HG03558 (cell line): ENCODE data around the gene UBE2M.

Experiments used
- ATAC-seq: cut with Tn5 transposase; IDR thresholded peaks from one replicate; pipeline ENCODE4 v1.9.1; 2021; ENCODE audit warnings: moderate number of reproducible peaks; ENCODE audit not compliant: unreplicated experiment; ENCODE audit errors: extremely low read depth

Gene UBE2M

DNA sequence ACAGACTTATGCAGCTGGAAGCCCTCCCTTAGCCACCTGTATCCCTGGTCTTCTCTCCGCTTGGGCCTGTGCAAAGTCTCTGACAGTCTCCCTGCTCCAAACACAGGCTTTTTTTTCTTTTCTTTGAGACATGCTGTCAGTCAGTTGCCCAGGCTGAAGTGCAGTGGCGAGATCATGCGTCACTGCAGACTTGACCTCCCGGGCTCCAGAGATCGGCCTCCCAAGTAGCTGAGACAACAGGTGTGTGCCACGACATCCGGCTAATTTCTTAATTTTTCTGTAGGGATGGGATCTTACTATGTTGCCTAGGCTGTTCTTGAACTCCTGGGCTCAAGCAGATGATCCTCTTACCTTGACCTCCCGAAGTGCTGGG, 13.2 kb upstream of the UBE2M start:
- no peak for ATAC-seq

DNA sequence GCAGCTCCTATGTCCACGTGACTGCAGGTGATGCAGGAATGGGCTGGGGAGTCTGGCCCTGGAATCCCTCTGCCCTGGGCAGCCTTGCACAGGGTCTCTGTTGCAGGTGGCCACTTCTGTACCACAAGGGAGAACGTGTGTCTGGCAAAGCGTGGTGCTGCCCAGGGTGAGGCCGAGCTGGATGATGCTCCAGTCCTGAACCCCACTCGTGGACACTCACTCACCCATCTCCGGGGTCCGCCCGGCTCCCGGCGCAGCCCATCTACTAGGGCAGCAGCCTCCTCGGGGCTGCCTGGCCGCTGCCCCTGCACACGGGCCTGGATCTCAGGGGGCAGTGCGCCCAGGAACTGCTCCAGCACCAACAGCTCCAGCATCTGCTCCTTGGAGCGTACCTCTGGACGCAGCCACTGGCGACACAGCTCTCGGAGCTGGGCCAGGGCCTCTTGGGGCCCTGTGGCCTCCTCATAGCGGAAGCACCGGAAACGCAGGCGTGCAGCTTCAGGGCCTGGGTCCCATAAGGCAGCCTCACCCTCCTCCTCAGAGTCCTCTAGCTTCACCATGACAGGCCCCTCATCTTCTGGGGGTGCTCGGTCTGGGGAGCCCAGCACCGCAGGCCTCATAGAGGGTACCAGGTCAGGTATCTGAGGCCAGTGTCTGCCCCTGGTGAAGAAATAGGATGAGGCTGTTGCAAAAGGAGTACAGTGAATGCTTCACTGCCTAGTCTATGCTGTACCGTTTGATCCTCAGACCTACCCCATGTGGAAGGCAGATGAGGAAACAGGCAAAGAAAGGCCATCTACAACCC, 12.6 kb upstream of the UBE2M start:
- ATAC-seq: no peak

DNA sequence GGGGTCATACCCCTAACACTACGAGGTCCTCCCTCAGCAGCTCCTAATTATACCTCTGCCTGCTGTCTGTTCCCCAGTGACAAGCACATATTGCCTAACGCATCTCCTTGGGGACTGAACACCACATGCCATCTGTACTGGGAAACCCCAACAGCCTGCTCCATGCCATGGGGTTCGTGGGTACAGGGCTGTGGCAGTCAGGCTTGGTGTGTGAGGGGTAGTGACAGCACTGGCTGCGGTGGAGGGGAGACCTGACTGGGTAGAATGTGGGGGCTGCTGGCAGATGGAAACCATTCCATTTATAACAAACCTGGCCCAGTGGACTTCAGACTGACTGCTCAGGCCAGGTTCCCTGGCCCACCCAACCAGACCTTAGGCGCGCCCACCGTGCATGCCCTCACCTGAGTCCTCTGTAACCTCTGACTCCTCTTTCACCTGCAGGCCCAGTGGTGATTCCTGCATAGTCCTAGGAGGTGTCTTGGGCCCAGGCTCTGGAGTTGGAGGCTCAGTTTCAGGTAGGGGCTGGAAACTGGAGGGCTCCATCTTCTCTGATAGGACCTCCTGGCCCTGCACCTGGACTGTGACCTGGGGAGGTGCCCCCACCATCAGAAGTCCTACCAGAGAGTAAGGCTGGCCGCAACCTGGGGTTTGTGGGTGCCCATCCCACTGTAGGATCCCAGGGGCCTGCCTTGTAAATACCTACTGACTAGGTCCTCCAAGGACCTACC, 11.7 kb upstream of the UBE2M start:
- ATAC-seq: no peak

DNA sequence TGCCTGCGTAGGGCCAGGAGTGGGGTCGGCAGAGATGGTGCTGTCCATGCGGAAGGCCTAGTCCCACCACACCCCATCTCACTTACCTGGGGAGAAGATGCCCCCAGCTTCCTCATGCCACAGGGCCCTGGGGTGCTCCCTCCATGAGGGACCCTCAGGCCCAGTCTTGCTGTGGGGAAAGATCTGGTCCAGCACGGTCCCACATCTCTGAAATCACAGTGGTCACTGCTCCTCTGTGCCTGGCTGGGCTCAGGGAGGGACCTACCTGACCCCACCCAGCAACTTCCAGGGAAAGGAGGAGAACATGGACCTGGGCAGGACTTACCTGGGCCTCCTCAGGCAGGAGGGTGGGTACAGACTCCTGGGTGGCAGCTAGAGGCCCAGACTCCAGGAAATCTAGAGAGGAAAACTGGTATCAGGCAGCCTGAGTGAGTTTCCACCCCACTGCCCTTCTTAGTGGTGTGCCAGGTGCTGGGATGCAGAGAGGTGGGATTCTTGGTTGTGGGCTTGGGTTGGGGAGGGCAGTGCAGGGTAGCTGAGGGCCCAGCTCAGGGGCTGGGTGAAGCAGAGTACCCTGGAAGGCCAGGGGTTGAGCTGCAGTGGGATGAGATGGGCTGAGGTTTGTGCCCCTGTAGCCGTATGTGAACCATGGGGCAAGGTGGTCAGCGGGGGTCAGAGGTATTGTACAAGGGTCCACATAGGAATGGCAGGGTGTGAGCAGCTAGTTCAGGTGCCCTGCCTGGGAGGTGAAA, 11.0 kb upstream of the UBE2M start:
- ATAC-seq: no peak

DNA sequence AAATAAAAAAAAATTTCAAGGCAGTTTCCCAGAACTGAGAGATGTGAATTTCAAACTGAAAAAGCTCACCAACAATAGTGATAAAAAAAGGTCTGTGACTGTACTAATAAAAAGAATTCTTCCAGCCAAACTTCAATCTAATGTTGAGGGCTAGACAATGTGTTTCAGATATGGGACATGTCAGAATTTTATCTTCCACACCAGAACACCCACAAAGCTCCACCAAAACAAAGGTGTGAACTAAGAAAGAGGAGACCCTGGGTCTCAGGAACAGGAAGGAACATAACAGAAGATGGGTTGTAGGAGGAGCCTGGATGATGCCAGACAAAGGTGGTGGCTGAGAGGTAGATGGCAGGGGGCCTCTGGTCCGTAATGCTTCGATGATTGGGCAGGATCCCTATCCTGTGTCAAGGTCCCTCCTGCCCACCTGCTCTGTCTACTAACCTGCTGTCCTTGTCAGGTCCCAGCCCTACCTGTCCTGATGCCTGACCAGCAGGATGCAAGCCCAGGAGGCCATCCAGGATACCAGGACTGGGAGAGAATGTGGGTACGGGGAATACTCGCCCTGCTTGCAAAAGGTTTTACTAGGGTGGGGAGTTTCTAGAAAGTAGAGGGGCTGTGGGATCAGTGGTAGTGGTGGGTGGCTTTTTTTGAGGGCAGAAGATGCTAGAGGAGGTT, 10.2 kb upstream of the UBE2M start:
- no peak for ATAC-seq

DNA sequence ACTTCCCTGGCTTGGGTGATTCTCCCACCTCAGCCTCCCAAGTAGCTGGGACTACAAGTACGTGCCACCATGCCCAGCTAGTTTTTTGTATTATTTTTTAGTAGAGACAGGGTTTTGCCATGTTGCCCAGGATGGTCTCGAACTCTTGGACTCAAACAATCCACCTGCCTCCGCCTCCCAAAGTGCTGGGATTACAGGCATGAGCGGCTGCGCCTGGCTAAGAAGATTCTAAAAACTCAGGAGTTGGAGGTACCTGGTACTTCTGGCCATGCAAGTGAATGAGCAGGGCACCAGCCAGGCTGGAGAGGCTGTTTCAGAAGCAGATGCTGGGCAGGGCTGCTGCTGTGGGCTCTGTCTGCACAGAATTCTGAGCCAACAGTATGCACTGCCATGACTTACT, 8.6 kb upstream of the UBE2M start:
- no peak for ATAC-seq

DNA sequence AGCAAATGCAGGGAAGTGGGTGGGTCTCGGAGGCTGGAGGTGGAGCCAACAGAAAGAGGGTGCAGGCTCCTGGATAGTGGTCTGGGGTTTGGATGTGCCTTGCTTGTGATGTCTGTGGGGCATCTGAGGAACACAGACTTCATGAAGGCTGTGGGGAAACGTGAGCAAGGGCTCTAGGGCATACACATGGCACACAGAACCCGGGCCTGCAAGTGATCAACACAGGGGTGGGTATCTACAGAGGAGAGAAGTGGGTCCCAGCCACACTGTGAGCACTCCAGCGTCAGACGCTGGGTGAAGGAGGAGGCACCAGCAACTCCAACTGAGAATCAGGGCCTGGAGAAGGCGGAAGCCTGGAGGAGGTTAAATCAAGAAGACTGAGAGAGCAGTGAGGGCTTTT, 5.4 kb upstream of the UBE2M start:
- no peak for ATAC-seq

DNA sequence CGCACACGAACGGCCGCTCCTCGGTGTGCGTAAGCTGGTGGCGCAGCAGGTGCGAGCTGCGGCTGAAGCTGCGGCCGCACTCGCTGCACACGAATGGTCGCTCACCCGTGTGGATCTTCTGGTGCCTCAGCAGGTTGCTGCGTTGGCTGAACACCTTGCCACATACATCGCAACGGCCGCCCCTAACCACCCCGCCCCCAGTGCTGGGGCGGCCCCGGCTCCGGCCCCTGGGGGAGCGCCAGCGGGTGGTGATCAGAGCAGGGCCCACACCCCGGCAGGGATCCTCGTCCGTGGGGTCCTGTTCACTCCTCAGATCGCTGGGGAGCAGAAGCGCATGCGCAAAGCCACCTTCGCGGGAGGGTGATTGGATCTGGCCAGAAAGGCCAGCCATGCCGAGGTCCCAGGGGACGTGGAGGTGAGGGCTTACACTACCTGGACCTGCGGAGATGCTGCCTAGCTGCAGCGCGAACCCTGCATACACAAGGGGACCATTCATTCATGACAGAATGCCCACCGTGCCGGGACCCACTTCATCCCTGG, 4.7 kb upstream of the UBE2M start:
- ATAC-seq: no peak

DNA sequence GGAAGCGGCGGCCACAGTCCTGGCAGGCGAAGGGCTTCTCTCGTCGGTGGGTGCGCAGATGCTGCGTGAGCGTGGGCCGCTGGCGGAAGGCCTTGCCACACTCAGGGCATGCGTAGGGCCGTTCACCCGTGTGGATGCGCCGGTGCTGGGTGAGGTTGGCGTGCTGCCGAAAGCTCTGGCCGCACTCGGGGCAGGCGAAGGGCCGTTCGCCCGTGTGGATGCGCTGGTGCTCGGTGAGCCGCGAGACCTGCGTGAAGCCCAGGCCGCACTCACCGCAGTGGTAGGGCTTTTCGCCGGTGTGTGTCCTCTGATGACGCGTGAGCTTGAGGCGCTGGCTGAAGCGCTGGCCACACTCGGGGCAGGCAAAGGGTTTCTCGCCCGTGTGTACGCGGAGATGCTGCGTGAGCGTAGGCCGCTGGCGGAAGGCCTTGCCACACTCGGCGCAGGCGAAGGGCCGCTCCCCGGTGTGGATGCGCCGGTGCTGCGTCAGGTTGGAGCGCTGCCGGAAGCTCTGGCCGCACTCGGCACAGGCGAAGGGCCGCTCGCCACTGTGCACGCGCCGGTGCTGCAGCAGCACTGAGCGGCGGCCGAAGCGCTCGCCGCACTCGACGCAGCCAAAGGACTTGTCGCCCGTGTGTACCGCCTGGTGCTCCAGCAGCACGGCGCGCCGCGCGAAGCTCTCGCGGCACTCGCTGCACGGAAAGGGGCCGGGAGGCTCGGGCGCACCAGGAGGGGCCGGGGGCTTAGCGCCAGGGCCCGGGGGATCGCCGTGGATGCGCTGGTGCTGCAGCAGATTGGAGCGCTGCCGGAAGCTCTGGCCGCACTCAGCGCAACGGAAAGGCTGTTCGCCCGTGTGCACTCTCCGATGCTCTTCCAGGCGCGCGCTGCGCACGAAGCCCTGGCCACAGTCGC, 4.0 kb upstream of the UBE2M start:
- no peak for ATAC-seq

DNA sequence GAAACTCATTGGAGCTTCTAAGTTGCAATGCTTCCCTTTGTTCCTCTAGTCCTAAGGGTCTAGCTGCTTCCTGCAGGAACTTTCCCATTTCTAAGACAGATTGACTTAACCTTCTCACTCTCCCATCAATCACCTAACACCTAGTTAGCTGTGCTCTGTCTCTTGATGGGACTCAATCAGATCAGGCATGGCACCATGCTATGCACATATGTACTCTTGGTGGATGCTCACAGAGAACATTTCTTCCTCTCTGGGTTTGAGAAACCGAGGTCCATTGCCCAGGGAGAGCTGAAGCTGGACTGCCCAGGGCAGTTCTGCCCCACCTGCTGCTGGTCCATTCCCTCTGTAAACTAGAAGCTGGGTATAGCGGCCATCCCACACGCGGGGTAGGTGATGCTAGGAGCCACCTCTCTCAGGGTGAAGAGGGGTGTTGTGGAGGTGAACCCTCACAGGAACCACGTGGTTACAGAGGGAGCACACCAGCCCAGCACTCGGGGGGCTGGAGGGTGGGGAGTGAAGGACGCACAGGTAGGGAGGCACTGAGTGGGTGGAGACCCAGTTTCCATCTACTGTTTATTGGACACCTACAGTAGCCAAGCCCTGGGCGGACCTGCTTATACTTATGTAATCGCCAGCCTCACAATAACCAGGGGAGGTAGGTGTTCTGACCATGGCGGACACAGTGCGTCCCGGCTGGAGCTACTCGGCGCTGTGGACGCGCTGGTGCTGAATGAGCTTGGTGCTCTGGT, 3.1 kb upstream of the UBE2M start:
- ATAC-seq: no peak

DNA sequence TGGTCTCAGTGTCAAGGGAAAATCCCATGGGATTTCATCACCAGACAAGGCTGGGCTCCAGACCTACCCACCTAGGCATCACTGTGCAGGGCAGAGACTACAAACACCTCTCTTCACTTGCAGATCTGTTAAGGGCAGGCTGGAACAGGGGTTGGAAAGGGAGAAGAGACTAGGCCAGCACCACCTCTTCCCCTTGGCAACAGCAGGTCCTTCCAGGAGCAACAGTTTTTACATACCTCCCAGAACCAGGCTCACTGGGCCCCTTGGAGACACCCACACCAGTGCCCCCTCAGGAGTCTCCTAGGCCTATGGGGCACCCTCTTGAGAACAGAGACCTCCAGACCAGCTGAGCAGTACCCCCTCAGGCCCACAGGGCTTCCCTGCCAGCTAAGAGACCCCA, 2.5 kb upstream of the UBE2M start:
- ATAC-seq: no peak

DNA sequence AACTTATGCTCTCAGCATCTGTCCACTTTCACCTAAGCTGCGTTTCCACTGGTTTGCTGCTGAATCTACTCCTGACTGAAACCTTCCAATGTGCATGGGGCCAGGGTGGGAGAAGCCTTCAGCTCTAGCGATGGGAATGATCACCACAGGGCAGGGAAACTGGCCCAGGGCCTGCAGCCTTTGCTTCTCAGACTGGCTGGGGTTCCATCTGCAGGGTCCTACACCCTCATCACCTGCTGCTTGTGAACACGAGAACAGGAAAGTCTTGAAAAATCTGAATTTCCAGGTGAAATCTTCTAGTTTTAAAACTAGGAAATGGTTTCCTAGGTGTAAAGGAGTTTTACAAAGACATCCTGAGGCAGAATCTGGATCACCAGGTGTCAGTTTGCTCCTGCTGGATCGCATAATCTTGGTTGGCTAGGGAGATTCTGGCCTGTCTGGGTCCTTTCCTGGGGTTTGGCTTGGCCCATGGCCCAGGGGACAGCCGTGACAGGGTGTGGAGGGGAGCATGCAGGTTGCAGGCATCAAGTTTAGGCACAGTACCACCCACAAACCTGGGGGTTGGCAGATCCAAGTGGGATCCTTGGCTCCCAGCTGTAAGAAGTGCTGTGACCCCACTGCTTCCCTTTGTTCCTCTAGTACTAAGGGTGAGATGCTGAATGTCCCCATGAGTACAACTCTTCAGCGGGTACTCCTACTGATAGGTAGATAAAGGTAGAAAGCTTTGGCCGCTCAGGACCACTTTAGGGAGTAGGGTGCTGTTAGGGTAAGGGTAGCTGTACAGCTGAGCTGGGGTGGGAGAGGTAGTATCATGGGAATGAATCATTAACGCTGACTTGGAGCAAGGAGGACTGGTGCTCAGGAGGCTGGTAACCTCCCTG, 1.8 kb upstream of the UBE2M start:
- no peak for ATAC-seq

DNA sequence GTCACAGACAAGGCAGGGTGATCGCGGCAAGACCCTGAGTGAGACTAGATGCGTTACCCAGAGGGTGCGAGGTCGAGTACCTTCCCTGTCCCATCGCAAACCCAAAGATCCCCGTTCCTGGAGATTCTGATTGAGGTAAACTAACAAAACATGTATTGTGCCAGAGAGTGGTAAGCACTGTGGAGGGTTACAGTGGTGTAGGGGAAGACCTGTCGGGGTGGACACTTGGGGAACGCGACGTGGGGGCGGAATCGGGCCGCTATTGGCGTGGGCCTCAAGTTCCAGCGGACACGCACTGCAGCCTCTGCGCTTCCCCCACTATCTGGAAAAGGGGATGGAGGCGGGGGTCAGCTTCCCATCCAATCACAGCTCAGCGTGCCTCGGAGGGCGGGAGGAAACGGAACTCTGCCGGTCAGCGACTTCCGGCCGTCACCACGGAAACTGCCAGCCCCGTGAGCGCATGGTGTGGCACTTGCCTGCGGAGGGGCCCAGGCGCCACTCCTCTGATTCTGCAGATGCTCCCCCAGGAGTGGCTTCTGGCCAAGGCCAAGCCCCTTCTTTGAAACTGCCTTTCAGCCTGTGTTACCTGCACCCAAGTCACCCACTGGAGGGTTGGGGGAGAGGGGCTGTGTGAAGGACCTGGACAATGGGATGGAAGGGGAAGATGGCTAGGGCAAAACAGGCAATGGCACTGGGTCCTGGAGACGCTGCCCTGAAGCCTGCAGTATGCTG, 1.0 kb upstream of the UBE2M start:
- no peak for ATAC-seq

DNA sequence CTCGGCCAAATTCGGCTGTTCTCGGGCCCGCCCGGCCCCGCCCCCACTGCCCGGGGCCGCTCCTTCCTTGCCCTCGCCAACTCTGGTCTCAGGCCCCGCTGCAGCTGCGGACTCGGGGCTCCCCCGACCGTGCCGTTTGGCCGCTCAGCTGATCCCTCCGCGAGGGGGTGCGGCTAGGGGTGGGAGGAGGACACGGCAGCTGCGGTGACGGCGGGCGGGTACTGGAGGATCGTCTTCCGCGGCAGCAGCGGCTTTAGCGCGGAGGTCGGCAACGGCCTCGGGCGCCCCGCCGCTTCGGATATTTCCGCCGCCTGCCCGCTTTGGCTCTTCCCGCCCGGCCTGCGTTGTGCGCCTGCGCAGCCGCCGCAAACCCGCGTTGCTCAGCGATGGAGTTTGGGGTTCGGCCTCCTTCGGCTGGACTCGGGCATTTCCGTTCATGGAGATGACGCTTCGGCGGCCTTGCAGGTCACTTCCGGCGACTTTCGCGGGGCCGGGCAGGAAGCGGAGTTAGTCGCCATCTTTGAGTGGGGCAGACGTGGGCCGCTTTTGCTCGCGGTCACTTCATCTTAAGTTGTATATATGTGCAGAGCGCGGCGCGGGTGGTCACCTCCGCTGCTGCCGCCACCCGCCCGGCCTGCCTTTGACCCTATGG, 338 bp upstream of the UBE2M start:
- peak; percentile 34 for ATAC-seq

DNA sequence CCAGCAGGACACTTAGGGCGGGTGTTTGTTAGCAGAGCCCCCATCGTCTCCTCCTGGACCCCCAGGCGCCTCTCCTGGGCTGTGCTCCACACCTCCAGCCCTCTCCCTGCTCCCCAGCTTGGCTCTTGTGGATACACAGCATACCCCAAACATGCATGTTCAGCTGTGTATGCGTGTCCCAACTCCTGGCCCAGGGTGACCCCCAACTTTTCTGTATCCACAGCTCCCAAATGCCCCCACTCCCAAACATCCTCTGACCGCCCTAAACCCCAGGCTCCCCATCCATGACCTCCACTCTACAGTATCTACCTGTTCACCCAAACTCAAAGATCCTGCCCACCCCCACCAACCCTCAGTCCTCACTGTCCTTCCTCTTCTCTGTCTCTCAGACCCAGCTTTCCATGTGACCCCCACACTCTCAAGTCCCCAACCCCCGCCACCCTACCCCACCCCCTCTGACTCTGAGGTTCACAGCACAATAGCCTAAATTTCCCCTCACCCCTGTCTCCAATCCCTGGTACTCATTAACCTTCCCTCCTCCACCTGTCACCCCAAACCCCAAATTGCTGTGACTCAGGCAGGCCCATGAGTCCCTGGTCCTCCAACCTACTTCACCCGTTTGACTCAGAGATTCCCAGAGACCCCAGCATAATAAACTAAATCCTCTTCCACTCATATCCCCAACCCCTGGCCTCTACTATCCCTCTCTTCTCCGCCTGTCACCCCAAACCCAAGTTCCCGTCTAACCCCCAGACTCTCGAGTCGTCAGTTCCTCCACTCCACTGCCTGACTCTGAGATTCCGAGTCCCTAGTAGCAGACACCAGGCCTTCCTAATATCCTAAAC, 968 bp downstream of the UBE2M start:
- no peak for ATAC-seq
